A549 (cell line): ENCODE results near the gene TMEM158. TPM values are rescaled to one million over a fixed set of nuclear protein-coding genes. Genes with fewer than 3 reads are reported as not detected.

Experiments
- ATAC-seq, 2 experiments: fragments of 200-7000 bp in 1 of 2; fragments of >200 bp in 1 of 2; cut with Nextera tagmentation in 1 of 2; cut with Tn5 transposase in 1 of 2; 3 replicates each; pipeline versions ENCODE4 v1.8.0 to v1.9.1; 2018 to 2020; ENCODE audit warnings: mild to moderate bottlenecking in 1 of 2, moderate library complexity in 1 of 2
- CTCF ChIA-PET: fragments of 300-600 bp; sonication (Branson Sonifier 250); formaldehyde crosslinking; extraction: SDS; loops from one replicate; lab custom pipeline; 2021; ENCODE audit warnings: antibody characterized with exemption, inconsistent platforms; lab: Yijun Ruan, JAX
- POLR2A ChIA-PET: fragments of 350-600 bp; formaldehyde crosslinking; extraction: SDS; loops from one replicate; lab custom pipeline; 2021; ENCODE audit warnings: antibody characterized with exemption, inconsistent platforms; lab: Yijun Ruan, JAX
- DNase-seq, 2 experiments: peaks; one replicate each; pipeline versions ENCODE4 v3.0.0 to v3.0.0-alpha.2; 2011 to 2016; ENCODE audit warnings: low read depth in 1 of 2, low spot score in 1 of 2
- FAIRE-seq: peaks from 2 replicates; lab custom pipeline; 2011; peaks lifted over from hg19 to GRCh38; lab: Jason Lieb, UNC
- H3K27ac ChIP-seq, 2 experiments: fragments of >200 bp; sonication (Bioruptor Twin); formaldehyde crosslinking; 3 replicates each; pipeline ENCODE4 v1.5.1; 2016 to 2017
- H3K4me1 ChIP-seq: fragments of >200 bp; sonication (Bioruptor Twin); formaldehyde crosslinking; 3 replicates; pipeline ENCODE4 v1.6.1; 2016
- H3K4me2 ChIP-seq: fragments of >200 bp; sonication (Bioruptor Twin); formaldehyde crosslinking; 3 replicates; pipeline ENCODE4 v1.6.1; 2016
- H3K4me3 ChIP-seq: fragments of >200 bp; sonication (Bioruptor Twin); formaldehyde crosslinking; 3 replicates; pipeline ENCODE4 v1.5.1; 2016
- H3K9me3 ChIP-seq: fragments of >200 bp; sonication (Bioruptor Twin); formaldehyde crosslinking; 3 replicates; pipeline ENCODE4 v1.6.1; 2016
- CBX2 ChIP-seq: fragments of 200-600 bp; sonication (generic); IDR thresholded peaks from 2 replicates; pipeline ENCODE4 v1.6.1; 2016; ENCODE audit warnings: low read depth, mild to moderate bottlenecking, borderline replicate concordance
- CBX8 ChIP-seq: fragments of 200-600 bp; sonication (generic); IDR thresholded peaks from 2 replicates; pipeline ENCODE4 v1.6.1; 2016
- CHD4 ChIP-seq: fragments of 200-600 bp; sonication (generic); IDR thresholded peaks from 2 replicates; pipeline ENCODE4 v1.6.1; 2016; ENCODE audit warnings: antibody characterized with exemption, mild to moderate bottlenecking, borderline replicate concordance
- EHF ChIP-seq: fragments of 250-450 bp; sonication (Bioruptor Pico); IDR thresholded peaks from 2 replicates; pipeline ENCODE4 v1.5.0; 2020; ENCODE audit warnings: mild to moderate bottlenecking
- FOSL2 ChIP-seq, 2 experiments: fragments of 450-650 bp in 1 of 2; fragments of >200 bp in 1 of 2; sonication (Bioruptor Twin) in 1 of 2; formaldehyde crosslinking; IDR thresholded peaks; 2 replicates each; pipeline versions ENCODE4 v1.5.0 to v1.6.1; 2016 to 2020; ENCODE audit warnings: mild to moderate bottlenecking in 1 of 2, moderate library complexity in 1 of 2
- HOXB5 ChIP-seq: fragments of 250-450 bp; sonication (Bioruptor Pico); IDR thresholded peaks from 2 replicates; pipeline ENCODE4 v1.5.0; 2020; ENCODE audit warnings: mild to moderate bottlenecking, moderate library complexity
- JUNB ChIP-seq: fragments of >200 bp; sonication (Bioruptor Twin); formaldehyde crosslinking; IDR thresholded peaks from 2 replicates; pipeline ENCODE4 v1.6.1; 2016
- KDM5A ChIP-seq: fragments of 200-600 bp; sonication (generic); IDR thresholded peaks from 2 replicates; pipeline ENCODE4 v1.6.1; 2016; ENCODE audit warnings: antibody characterized with exemption, mild to moderate bottlenecking
- NFE2L2 ChIP-seq: fragments of 150-350 bp; conservative IDR thresholded peaks from 2 replicates; pipeline ENCODE4 v1.6.1; 2014; ENCODE audit warnings: low read length
- RAD21 ChIP-seq, 2 experiments: fragments of >200 bp in 1 of 2; sonication (Bioruptor Twin) in 1 of 2; formaldehyde crosslinking in 1 of 2; IDR thresholded peaks in 1 of 2; conservative IDR thresholded peaks in 1 of 2; 2 replicates in 1 of 2; 3 replicates in 1 of 2; pipeline ENCODE4 v1.6.1; 2012 to 2018; ENCODE audit warnings: inconsistent platforms in 1 of 2
- RCOR1 ChIP-seq: fragments of 150-350 bp; IDR thresholded peaks from 2 replicates; pipeline ENCODE4 v1.6.1; 2014; ENCODE audit warnings: antibody characterized with exemption, low read length, low read depth
- RFX5 ChIP-seq: fragments of 450-650 bp; IDR thresholded peaks from 2 replicates; pipeline ENCODE4 v1.7.1; 2014; ENCODE audit warnings: antibody characterized with exemption, mild to moderate bottlenecking, moderate library complexity
- SREBF2 ChIP-seq: fragments of 450-650 bp; IDR thresholded peaks from 2 replicates; pipeline ENCODE4 v1.6.1; 2014; ENCODE audit warnings: mild to moderate bottlenecking, moderate library complexity
- TFCP2L1 ChIP-seq: fragments of 250-450 bp; sonication (Bioruptor Pico); IDR thresholded peaks from 2 replicates; pipeline ENCODE4 v1.5.0; 2021; ENCODE audit warnings: mild to moderate bottlenecking
- TP53 ChIP-seq: fragments of 250-450 bp; sonication (Bioruptor Pico); IDR thresholded peaks from 2 replicates; pipeline ENCODE4 v1.5.0; 2021; ENCODE audit warnings: mild to moderate bottlenecking, moderate library complexity
- ZC3H11A ChIP-seq: fragments of 450-650 bp; IDR thresholded peaks from 2 replicates; pipeline ENCODE4 v1.6.1; 2014; ENCODE audit warnings: antibody characterized with exemption, mild to moderate bottlenecking
- ZNF302 ChIP-seq: fragments of 250-450 bp; sonication (Bioruptor Pico); IDR thresholded peaks from 2 replicates; pipeline ENCODE4 v1.9.0; 2021; ENCODE audit warnings: inconsistent platforms, mild to moderate bottlenecking, moderate library complexity
- WGBS: methylation state at CpG from one replicate; pipeline ENCODE4 v1.1.6; 2017; ENCODE audit errors: missing lambda C conversion rate; 5-methylcytosine and 5-hydroxymethylcytosine counted together
- polyA plus RNA-seq, 4 experiments: library from polyadenylated mRNA; depleted of rRNA in 3 of 4; stranded (reverse); fragments of >200 nt; fragmentation: RNase III in 1 of 4; extraction: RNeasy Plus Mini Kit Qiagen cat#74134 plus additional on column Dnase treatment in 1 of 4; gene quantifications; 2 replicates in 3 of 4; 3 replicates in 1 of 4; pipeline ENCODE4 v1.2.3, GENCODE V29; 2011 to 2017
- TF ChIP-seq, protein P1 (sequence below): IDR thresholded peaks from 2 replicates; pipeline ENCODE4 v1.6.1; 2012
- TF ChIP-seq, protein P2 (sequence below): fragments of 250-450 bp; sonication (Bioruptor Pico); IDR thresholded peaks from 2 replicates; pipeline ENCODE4 v1.5.0; 2020; ENCODE audit warnings: low read depth, mild to moderate bottlenecking, moderate library complexity
- TF ChIP-seq, protein P3 (sequence below): fragments of >200 bp; sonication (Bioruptor Twin); formaldehyde crosslinking; IDR thresholded peaks from 2 replicates; pipeline ENCODE4 v1.6.1; 2016
- TF ChIP-seq, protein P4 (sequence below): fragments of >200 bp; sonication (Bioruptor Twin); formaldehyde crosslinking; IDR thresholded peaks from 3 replicates; pipeline ENCODE4 v1.5.1; 2016
- TF ChIP-seq, protein P5 (sequence below): fragments of >200 bp; sonication (Bioruptor Twin); formaldehyde crosslinking; IDR thresholded peaks from 3 replicates; pipeline ENCODE4 v1.6.1; 2016

The TMEM158 gene
- polyA plus RNA-seq, 2 of the 4 experiments (the other 2 are of a cell fraction): 1.8 to 3.4 TPM

DNA sequence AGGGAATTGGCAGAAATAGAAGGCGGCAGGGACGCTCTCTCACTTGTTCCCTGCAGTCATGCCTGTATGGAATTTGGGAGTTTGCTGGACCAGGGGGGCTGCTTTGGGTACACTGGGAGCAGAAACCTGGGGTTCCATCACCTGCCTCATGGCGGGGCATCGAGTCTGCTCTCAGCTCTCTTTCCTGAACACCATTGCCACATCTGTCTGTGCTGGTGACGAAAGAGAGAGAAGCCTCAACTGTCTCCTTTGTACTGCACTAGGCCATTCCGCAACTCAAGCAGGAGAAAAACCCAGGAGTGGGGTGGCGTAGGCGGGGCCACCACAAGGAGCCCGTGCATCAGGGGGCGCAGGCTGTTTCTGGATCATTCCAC lies 14.0 kb downstream of the TMEM158 start:
- WGBS: 88% methylated on average over 10 of the region's 10 CpGs
- Histone ChIP-seq H3K4me2 (no peak overlapping the region), H3K9me3 (no peaks in the 10 kb centered on the region), H3K27ac (peak overlapping the region in 1 of 2 experiments; percentile 45; a peak in 1 of 6 replicates), H3K4me1 (peaks cover 8% of the 10 kb centered on the region; the same call in 2 of the 3 replicates), H3K4me3 (no peak overlapping the region)
- ATAC-seq (no peak), DNase-seq (no peak), FAIRE-seq (no peak)
- CTCF ChIA-PET: interaction anchor here (1.6 to 13.6 kb wide), 3 partner anchors 66 to 168 kb away, joined by 4 to 339 read pairs (median 16); partner anchors contain the start of gene CDCP1
- TF ChIP-seq NFE2L2: no peak
- TF ChIP-seq SREBF2: no peak
- TF ChIP-seq CBX2: no peak
- TF ChIP-seq KDM5A: no peak
- TF ChIP-seq RCOR1: no peak
- TF ChIP-seq RFX5: no peak
- no peak for TF ChIP-seq JUNB
- no peak for TF ChIP-seq CHD4
- TF ChIP-seq HOXB5 (CRISPR knock-in tag): no peak
- TF ChIP-seq, protein P1, sequence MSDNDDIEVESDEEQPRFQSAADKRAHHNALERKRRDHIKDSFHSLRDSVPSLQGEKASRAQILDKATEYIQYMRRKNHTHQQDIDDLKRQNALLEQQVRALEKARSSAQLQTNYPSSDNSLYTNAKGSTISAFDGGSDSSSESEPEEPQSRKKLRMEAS: no peak
- no peak for TF ChIP-seq TFCP2L1
- no peak for TF ChIP-seq TP53 (CRISPR knock-in tag)
- TF ChIP-seq, protein P2, sequence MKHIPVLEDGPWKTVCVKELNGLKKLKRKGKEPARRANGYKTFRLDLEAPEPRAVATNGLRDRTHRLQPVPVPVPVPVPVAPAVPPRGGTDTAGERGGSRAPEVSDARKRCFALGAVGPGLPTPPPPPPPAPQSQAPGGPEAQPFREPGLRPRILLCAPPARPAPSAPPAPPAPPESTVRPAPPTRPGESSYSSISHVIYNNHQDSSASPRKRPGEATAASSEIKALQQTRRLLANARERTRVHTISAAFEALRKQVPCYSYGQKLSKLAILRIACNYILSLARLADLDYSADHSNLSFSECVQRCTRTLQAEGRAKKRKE (CRISPR knock-in tag): no peak
- TF ChIP-seq, protein P3, sequence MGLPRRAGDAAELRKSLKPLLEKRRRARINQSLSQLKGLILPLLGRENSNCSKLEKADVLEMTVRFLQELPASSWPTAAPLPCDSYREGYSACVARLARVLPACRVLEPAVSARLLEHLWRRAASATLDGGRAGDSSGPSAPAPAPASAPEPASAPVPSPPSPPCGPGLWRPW: no peak
- TF ChIP-seq FOSL2 (IDR thresholded peaks at IDR 0.05): no peak
- TF ChIP-seq FOSL2 (CRISPR knock-in tag; IDR thresholded peaks at IDR 0.05): no peak
- TF ChIP-seq, protein P4, sequence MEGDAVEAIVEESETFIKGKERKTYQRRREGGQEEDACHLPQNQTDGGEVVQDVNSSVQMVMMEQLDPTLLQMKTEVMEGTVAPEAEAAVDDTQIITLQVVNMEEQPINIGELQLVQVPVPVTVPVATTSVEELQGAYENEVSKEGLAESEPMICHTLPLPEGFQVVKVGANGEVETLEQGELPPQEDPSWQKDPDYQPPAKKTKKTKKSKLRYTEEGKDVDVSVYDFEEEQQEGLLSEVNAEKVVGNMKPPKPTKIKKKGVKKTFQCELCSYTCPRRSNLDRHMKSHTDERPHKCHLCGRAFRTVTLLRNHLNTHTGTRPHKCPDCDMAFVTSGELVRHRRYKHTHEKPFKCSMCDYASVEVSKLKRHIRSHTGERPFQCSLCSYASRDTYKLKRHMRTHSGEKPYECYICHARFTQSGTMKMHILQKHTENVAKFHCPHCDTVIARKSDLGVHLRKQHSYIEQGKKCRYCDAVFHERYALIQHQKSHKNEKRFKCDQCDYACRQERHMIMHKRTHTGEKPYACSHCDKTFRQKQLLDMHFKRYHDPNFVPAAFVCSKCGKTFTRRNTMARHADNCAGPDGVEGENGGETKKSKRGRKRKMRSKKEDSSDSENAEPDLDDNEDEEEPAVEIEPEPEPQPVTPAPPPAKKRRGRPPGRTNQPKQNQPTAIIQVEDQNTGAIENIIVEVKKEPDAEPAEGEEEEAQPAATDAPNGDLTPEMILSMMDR: no peak
- no peak for TF ChIP-seq EHF (CRISPR knock-in tag)
- TF ChIP-seq, protein P5, sequence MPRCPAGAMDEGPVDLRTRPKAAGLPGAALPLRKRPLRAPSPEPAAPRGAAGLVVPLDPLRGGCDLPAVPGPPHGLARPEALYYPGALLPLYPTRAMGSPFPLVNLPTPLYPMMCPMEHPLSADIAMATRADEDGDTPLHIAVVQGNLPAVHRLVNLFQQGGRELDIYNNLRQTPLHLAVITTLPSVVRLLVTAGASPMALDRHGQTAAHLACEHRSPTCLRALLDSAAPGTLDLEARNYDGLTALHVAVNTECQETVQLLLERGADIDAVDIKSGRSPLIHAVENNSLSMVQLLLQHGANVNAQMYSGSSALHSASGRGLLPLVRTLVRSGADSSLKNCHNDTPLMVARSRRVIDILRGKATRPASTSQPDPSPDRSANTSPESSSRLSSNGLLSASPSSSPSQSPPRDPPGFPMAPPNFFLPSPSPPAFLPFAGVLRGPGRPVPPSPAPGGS: no peak
- TF ChIP-seq RAD21 (conservative IDR thresholded peaks at IDR 0.05 in 1 of 2, IDR thresholded peaks at IDR 0.05 in 1 of 2): no peak
- TF ChIP-seq ZC3H11A: no peak
- POLR2A ChIA-PET: no interaction called here

DNA sequence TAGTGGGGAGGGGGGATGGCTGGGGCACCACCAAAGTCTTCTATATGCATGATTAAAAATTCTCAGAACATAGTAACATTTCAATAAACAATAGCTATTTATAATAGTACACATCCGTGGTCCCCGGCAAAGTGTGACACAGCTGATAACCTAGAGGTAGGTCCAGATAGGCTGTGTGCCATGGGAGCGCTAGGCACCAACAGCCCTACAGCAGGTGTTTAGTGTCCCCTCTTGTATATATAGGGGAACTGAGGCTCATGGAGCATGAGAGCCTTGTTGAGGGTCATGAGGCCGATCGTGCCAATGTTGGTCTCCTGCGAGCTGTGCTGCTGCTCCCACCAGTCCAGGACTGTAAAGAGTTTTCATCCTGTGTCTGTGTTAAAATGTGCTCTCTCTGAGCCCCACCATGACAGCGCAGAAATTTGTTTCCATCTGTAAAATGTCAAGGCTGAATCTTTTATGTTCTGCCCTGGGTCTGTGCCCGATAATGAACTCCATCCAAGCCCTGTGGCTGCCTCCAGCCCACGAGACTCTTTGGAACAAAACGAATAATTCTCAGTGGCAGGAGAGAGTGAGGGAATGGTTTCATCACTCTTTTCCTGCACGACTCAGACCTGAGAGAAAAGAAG lies 14.5 kb downstream of the TMEM158 start:
- FAIRE-seq: no peak
- H3K4me3 ChIP-seq: no peak overlapping the region
- H3K9me3 ChIP-seq: no peaks in the 10 kb centered on the region
- CTCF ChIA-PET: interaction anchor here (0.8 to 13.6 kb wide), 26 partner anchors 10 to 288 kb away, joined by 3 to 339 read pairs (median 6); partner anchors contain the start of genes CDCP1 and TMEM158
- H3K4me2 ChIP-seq: no peak overlapping the region
- TF ChIP-seq SREBF2 (no peak), CBX8 (no peak), ZNF302 (no peak)
- no peak for DNase-seq
- H3K27ac ChIP-seq: peak overlapping the region in 1 of 2 experiments; percentile 45; a peak in 1 of 6 replicates
- H3K4me1 ChIP-seq: peaks cover 8% of the 10 kb centered on the region; the same call in 2 of the 3 replicates
- 68% methylated on average over 11 of the region's 11 CpGs for WGBS
- POLR2A ChIA-PET: no interaction called here
- no peak for ATAC-seq
